ENCODE measurements around the gene GTSE1.

GRCh38 chr22:46330426-46330825 lies 33.8 kb downstream of the GTSE1 start:
- TF ChIP-seq TAF1 (IDR thresholded peaks at IDR 0.05; ENCODE audit: low read depth, low read length): no peak
- TF ChIP-seq POLR2A (IDR thresholded peaks at IDR 0.05; ENCODE audit: low read depth, low read length): no peak
